IPS-18c (cell line): ENCODE data around the gene ANXA8.
"Not testable (repeated sequence)": the region's sequence is repeated elsewhere in the genome, so short reads cannot be mapped to it uniquely, and the experiment has no call there.

Source experiments
- H3K4me3 ChIP-seq: 2 replicates; pipeline ENCODE4 v1.7.0; 2013; ENCODE audit warnings: low read depth, mild to moderate bottlenecking, low read length, moderate library complexity; ENCODE audit not compliant: insufficient read depth
- H3K9me3 ChIP-seq: one replicate; pipeline ENCODE4 v1.6.1; 2013; ENCODE audit warnings: mild to moderate bottlenecking, low read length, moderate library complexity; ENCODE audit not compliant: control insufficient read depth, insufficient read depth

The ANXA8 gene

GRCh38 chr10:47483923-47484322, at the start of gene ANXA8:
ANXA8 (minus strand) TSS chr10:47484115; CDS start chr10:47483933, 182 bp downstream.
- H3K4me3 ChIP-seq: not testable (repeated sequence)

GRCh38 chr10:47523475-47523874, 39.6 kb upstream of the ANXA8 start, which contains the start of gene AGAP9:
AGAP9 (minus strand) TSS chr10:47523638; CDS start chr10:47523526, 112 bp downstream.
- not testable (repeated sequence) for H3K9me3 ChIP-seq, H3K4me3 ChIP-seq

More at GRCh38 chr10:47483923-47484322, at the start of gene ANXA8:
- not testable (repeated sequence) for H3K9me3 ChIP-seq

- H3K9me3 ChIP-seq, H3K4me3 ChIP-seq: not testable (repeated sequence)
These were observed 18.4 kb upstream of the ANXA8 start for GRCh38 chr10:47502313-47502712.

- H3K9me3 ChIP-seq, H3K4me3 ChIP-seq: not testable (repeated sequence)
These were observed 10.3 kb upstream of the ANXA8 start for GRCh38 chr10:47494226-47494625.

- H3K4me3 ChIP-seq: not testable (repeated sequence)
These were observed 7.7 kb upstream of the ANXA8 start, which contains the start of gene FAM25G for GRCh38 chr10:47491600-47491999. FAM25G (minus strand) TSS chr10:47491700; CDS start chr10:47491674, 26 bp downstream.

GRCh38 chr10:47489630-47490029, 5.7 kb upstream of the ANXA8 start:
- H3K9me3 ChIP-seq, H3K4me3 ChIP-seq: not testable (repeated sequence)

More at GRCh38 chr10:47491600-47491999, 7.7 kb upstream of the ANXA8 start, which contains the start of gene FAM25G:
- H3K9me3 ChIP-seq: not testable (repeated sequence)

GRCh38 chr10:47485943-47486342, 2.0 kb upstream of the ANXA8 start:
- not testable (repeated sequence) for H3K4me3 ChIP-seq, H3K9me3 ChIP-seq

- H3K4me3 ChIP-seq, H3K9me3 ChIP-seq: not testable (repeated sequence)
These were observed 871 bp upstream of the ANXA8 start for GRCh38 chr10:47484786-47485185.

- H3K4me3 ChIP-seq, H3K9me3 ChIP-seq: not testable (repeated sequence)
These were observed 1.5 kb downstream of the ANXA8 start for GRCh38 chr10:47482367-47482766.

- H3K4me3 ChIP-seq, H3K9me3 ChIP-seq: not testable (repeated sequence)
These were observed 2.1 kb downstream of the ANXA8 start for GRCh38 chr10:47481768-47482181.

GRCh38 chr10:47481182-47481766, 2.6 kb downstream of the ANXA8 start:
- H3K9me3 ChIP-seq, H3K4me3 ChIP-seq: not testable (repeated sequence)

GRCh38 chr10:47480133-47480532, 3.8 kb downstream of the ANXA8 start:
- not testable (repeated sequence) for H3K4me3 ChIP-seq, H3K9me3 ChIP-seq

- H3K4me3 ChIP-seq, H3K9me3 ChIP-seq: not testable (repeated sequence)
These were observed 5.8 kb downstream of the ANXA8 start for GRCh38 chr10:47478114-47478513.

- H3K4me3 ChIP-seq: not testable (repeated sequence)
These were observed 6.8 kb downstream of the ANXA8 start for GRCh38 chr10:47477078-47477477.

GRCh38 chr10:47475101-47475500, 8.8 kb downstream of the ANXA8 start:
- H3K4me3 ChIP-seq: not testable (repeated sequence)

More at GRCh38 chr10:47477078-47477477, 6.8 kb downstream of the ANXA8 start:
- not testable (repeated sequence) for H3K9me3 ChIP-seq

GRCh38 chr10:47473516-47473915, 10.4 kb downstream of the ANXA8 start:
- not testable (repeated sequence) for H3K4me3 ChIP-seq, H3K9me3 ChIP-seq

More at GRCh38 chr10:47475101-47475500, 8.8 kb downstream of the ANXA8 start:
- not testable (repeated sequence) for H3K9me3 ChIP-seq

- H3K4me3 ChIP-seq, H3K9me3 ChIP-seq: not testable (repeated sequence)
These were observed 11.3 kb downstream of the ANXA8 start for GRCh38 chr10:47472647-47473046.

GRCh38 chr10:47472072-47472471, 11.8 kb downstream of the ANXA8 start:
- not testable (repeated sequence) for H3K9me3 ChIP-seq, H3K4me3 ChIP-seq
